Body of pancreas (tissue), 4 donors: Measurements from ENCODE around the gene MOBP.

Experiments
- POLR2A ChIP-seq, 3 donors: fragments of 450-650 bp; IDR thresholded peaks; one replicate each; pipeline ENCODE4 v1.6.1; 2016; ENCODE audit warnings: antibody characterized with exemption in 3 of 3, mild to moderate bottlenecking in 2 of 3
- TF ChIP-seq, protein P1 (sequence below), 7 experiments: fragments of 450-650 bp in 4 of 7; fragments of 200-600 bp in 3 of 7; sonication (generic) in 3 of 7; IDR thresholded peaks; one replicate each; pipeline ENCODE4 v1.5.1; 2016 to 2019; ENCODE audit warnings: antibody characterized with exemption in 7 of 7

DNA sequence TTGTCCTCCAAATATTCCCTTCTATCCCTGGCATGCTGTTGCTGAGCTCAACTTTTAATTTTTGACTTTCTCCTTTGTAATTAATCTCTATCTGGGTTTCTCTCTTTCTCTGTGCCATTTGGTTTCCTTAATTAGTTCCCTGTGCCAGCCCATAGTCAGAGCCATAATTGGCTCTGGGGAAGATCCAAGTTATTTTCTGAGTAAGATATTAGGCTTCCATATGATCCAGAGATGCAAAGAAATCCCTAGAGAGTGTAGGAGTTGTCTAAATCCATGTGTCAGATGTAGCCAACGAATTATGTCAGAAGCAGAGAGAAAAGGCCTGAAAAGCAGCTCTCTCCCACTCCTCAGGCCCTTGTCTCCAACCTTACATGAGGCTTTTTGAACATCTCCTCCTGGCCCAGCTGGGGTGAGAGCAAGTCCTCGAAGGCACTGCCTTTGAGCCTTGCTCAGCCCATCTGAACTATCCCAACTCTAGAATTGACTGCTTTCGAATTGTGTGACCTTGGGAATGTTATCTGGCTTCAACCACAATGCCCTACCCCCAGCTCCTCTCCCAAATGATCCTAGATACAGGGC, 46.4 kb downstream of the MOBP start:
- TF ChIP-seq, protein P1, sequence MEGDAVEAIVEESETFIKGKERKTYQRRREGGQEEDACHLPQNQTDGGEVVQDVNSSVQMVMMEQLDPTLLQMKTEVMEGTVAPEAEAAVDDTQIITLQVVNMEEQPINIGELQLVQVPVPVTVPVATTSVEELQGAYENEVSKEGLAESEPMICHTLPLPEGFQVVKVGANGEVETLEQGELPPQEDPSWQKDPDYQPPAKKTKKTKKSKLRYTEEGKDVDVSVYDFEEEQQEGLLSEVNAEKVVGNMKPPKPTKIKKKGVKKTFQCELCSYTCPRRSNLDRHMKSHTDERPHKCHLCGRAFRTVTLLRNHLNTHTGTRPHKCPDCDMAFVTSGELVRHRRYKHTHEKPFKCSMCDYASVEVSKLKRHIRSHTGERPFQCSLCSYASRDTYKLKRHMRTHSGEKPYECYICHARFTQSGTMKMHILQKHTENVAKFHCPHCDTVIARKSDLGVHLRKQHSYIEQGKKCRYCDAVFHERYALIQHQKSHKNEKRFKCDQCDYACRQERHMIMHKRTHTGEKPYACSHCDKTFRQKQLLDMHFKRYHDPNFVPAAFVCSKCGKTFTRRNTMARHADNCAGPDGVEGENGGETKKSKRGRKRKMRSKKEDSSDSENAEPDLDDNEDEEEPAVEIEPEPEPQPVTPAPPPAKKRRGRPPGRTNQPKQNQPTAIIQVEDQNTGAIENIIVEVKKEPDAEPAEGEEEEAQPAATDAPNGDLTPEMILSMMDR (IDR thresholded peaks at IDR 0.05), result no peak
- TF ChIP-seq POLR2A (IDR thresholded peaks at IDR 0.05), result no peak
